ENCODE results near the gene BICD2.

BICD2 gene

GRCh38 chr9:92668746-92669526 is 95.7 kb downstream of the BICD2 start:
- no peak for DNase-seq (ENCODE audit: low read depth in 2 of 2)

DNA sequence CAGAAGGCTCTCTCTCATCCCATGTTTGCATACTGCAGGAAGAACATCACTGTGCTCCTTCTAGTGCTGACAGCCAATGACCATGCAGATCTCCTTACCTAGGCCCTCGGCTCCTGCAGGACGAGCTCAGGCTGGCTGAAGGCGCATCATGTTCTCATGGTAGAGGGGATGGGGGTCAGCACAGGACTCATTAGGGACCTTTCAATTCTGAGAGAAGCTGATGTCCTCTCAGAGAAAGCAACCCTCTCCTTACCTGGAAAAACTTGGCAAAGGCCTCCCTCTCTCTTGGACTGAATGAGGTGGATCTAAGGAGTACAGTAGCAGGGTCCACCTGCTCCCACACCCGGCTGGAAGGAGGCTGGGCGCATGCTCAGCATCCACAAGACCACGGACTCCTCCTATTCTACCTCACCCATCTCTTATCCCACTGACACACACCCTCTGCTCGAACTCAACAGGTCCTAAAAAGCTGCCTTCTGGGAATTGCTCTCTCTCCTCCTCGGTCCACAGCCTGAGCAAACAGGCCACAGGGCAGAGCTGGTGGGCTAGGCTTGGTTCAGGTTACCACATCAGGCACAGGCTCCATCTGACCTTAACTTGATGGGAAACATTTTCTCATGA is 97.6 kb downstream of the BICD2 start:
- DNase-seq (ENCODE audit: low read depth in 2 of 2), result no peak

DNA sequence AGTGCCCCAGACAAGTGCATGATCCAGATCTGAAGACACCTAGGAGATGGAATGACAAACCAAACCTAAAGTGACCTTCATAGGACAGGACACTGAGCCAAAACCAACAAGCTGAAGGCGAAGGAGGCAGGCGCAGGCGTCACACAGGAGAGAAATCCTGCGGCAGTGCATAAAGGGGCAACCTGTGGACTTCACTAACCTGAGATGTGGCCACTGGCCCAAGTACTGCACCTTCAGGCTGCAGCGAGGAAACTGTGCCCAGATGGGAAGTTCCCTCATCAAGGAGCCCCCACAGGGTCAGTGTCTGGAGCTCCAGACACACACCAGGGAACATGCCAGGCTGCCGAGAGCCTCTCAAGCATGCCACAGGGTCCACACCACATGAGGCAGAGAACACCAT is 98.4 kb downstream of the BICD2 start:
- DNase-seq (ENCODE audit: low read depth in 2 of 2), result no peak

DNA sequence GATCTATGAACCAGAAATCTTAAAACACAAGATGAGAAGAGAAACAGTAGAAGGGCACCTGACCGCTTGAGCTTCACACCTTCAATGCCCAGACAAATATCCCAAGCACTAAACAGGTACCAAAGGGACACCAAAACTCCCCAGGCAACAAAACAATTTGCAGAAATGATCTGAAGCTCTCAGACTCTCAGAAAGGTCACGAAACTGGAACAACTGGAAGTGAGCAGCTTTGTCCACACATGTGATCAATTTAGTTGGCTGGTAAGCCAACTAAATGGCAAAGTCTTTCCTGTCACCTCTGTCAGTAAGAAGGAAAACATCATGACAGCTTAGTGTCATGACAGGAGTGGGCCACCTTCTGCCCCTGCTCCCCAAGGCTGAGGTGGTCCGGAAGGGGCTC is 98.8 kb downstream of the BICD2 start:
- DNase-seq (ENCODE audit: low read depth in 2 of 2), result no peak

GRCh38 chr9:92664394-92665152 is 100.1 kb downstream of the BICD2 start:
- DNase-seq (ENCODE audit: low read depth in 2 of 2), result no peak

GRCh38 chr9:92663951-92664350 is 100.7 kb downstream of the BICD2 start:
- DNase-seq (ENCODE audit: low read depth in 2 of 2), result no peak

DNA sequence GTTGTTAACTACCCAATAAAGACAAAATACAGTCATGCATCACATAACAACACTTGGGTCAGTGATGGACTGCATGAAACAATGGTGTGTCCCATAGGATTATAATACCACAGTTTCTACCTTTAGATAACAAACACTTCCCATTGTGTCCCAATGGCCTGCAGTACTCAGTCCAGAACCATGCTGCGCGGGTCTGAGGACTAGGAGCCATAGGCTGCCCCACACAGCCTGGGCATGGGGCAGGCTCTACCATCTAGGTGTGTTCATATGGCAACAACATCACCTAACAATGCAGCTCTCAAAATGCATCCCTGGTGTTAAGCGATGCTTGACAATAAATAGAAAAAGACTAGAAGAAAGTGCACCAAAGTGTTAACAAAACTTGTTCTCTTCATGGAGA is 101.5 kb downstream of the BICD2 start:
- no peak for DNase-seq (ENCODE audit: low read depth in 2 of 2)

DNA sequence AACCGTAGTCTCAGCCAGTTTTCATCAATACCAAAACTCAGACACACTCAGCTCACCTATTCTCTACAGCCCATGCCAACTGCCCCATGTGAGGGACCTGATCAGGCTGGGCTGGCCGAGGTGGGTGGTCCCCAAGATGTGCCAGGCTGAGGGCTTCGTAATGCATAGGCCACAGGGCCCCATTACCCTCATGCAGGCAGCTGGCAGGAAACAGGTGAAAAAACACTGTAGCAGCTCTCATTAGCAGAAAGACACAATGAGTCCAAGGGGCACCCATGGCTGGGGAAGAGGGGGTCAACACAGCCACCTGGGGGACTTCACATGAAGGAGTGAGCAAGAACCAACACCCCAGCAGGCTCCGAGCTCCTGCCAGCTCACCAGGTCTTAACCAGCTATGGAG is 102.9 kb downstream of the BICD2 start:
- DNase-seq (ENCODE audit: low read depth in 2 of 2), result no peak
